A673 (cell line): ENCODE measurements around the gene BNC1.

Experiments used
- CTCF ChIP-seq: fragments of 300-800, 200-600 bp; sonication (generic); conservative IDR thresholded peaks from 2 replicates; pipeline ENCODE4 v1.5.1; 2017; ENCODE audit warnings: low read depth, mild to moderate bottlenecking, antibody characterized with exemption, low read length, moderate library complexity, mixed read lengths
- EZH2 ChIP-seq: fragments of 200-600 bp; sonication (generic); IDR thresholded peaks from 2 replicates; pipeline ENCODE4 v1.6.1; 2017; ENCODE audit warnings: borderline replicate concordance, low read depth, mild to moderate bottlenecking, mixed read lengths, antibody characterized with exemption, low read length; ENCODE audit not compliant: poor library complexity, severe bottlenecking

- TF ChIP-seq CTCF, result no peak
- no peak for TF ChIP-seq EZH2
Measured at GRCh38 chr15:83243634-83244033, 40.8 kb downstream of the BNC1 start.
